OCI-LY7 (cell line): ENCODE data around the gene DDX54. TPM values are rescaled to one million over a fixed set of nuclear protein-coding genes. Genes with fewer than 3 reads are reported as not detected.

ENCODE experiments used
- BruUV-seq: library from RNA; stranded (reverse); fragments of 400-500 nt; replicated peaks from 2 replicates; lab custom pipeline; 2021; lab: Mats Ljungman, UMichigan
- CTCF ChIA-PET: fragments of 300-600 bp; sonication (Branson Sonifier 250); formaldehyde crosslinking; loops from one replicate; lab custom pipeline; 2022; ENCODE audit warnings: antibody characterized with exemption; ENCODE audit not compliant: unreplicated experiment; lab: Charles Lee
- POLR2A ChIA-PET: fragments of 300-600 bp; sonication (Branson Sonifier 250); formaldehyde crosslinking; loops from one replicate; lab custom pipeline; 2022; ENCODE audit warnings: antibody characterized with exemption; lab: Charles Lee
- DNase-seq: peaks from one replicate; pipeline ENCODE4 v3.0.0-alpha.2; 2015; ENCODE audit warnings: low spot score
- H2AFZ ChIP-seq: fragments of 200-600 bp; sonication (generic), shearing (Covaris generic); 2 replicates; pipeline ENCODE4 v1.6.1; 2014; ENCODE audit warnings: mild to moderate bottlenecking, antibody characterized with exemption, low read length, moderate library complexity
- H3K27ac ChIP-seq: fragments of 200-600 bp; sonication (generic); 2 replicates; pipeline ENCODE4 v1.5.1; 2014; ENCODE audit warnings: mixed run types, low read depth, mild to moderate bottlenecking, moderate library complexity, low read length, inconsistent platforms; ENCODE audit not compliant: poor library complexity, severe bottlenecking
- H3K36me3 ChIP-seq: fragments of 200-600 bp; sonication (generic); 2 replicates; pipeline ENCODE4 v1.6.1; 2014; ENCODE audit warnings: mild to moderate bottlenecking, antibody characterized with exemption, low read length, moderate library complexity, mixed read lengths; ENCODE audit not compliant: insufficient read depth
- H3K4me1 ChIP-seq: fragments of 200-600 bp; sonication (generic); 2 replicates; pipeline ENCODE4 v1.5.1; 2014; ENCODE audit warnings: mild to moderate bottlenecking, low read length; ENCODE audit not compliant: insufficient read depth, poor library complexity, severe bottlenecking
- H3K4me2 ChIP-seq: fragments of 200-600 bp; sonication (generic); 2 replicates; pipeline ENCODE4 v1.6.1; 2014; ENCODE audit warnings: mild to moderate bottlenecking, low read length
- H3K4me3 ChIP-seq: fragments of 200-600 bp; sonication (generic); 2 replicates; pipeline ENCODE4 v1.5.1; 2014; ENCODE audit warnings: mild to moderate bottlenecking, low read depth, low read length; ENCODE audit not compliant: poor library complexity, severe bottlenecking
- H3K79me2 ChIP-seq: fragments of 200-600 bp; sonication (generic); 2 replicates; pipeline ENCODE4 v1.6.1; 2016; ENCODE audit warnings: low read depth, mild to moderate bottlenecking, low read length, moderate library complexity, mixed read lengths; ENCODE audit not compliant: insufficient read depth
- H3K9me2 ChIP-seq: fragments of 200-600 bp; sonication (generic); 2 replicates; pipeline ENCODE4 v1.6.1; 2016; ENCODE audit warnings: mild to moderate bottlenecking, low read length, mixed read lengths; ENCODE audit not compliant: insufficient read depth
- H3K9me3 ChIP-seq: fragments of 200-600 bp; sonication (generic); 2 replicates; pipeline ENCODE4 v1.6.1; 2014; ENCODE audit warnings: mild to moderate bottlenecking, mixed run types, low read length, mixed read lengths
- H4K20me1 ChIP-seq: fragments of 200-600 bp; sonication (generic); 2 replicates; pipeline ENCODE4 v1.6.1; 2014; ENCODE audit warnings: mild to moderate bottlenecking, antibody characterized with exemption, low read length, moderate library complexity, mixed read lengths; ENCODE audit not compliant: insufficient read depth
- EZH2phosphoT487 ChIP-seq: fragments of 200-600 bp; sonication (generic); IDR thresholded peaks from 2 replicates; pipeline ENCODE4 v1.6.1; 2018; ENCODE audit warnings: low read depth, borderline replicate concordance, mild to moderate bottlenecking, mixed run types, antibody characterized with exemption, low read length, moderate library complexity, mixed read lengths
- intact Hi-C: fragments of 100-400 bp; cut with micrococcal nuclease; formaldehyde crosslinking; loops from one replicate; pipeline ENCODE4 v1.10.0; 2022; ENCODE audit not compliant: unreplicated experiment
- total RNA-seq, 2 experiments: library from RNA; depleted of rRNA in 1 of 2; stranded (reverse); fragments of >200 nt in 1 of 2; shearing (Covaris generic) in 1 of 2; gene quantifications; 2 replicates each; pipeline ENCODE4 v1.2.3, GENCODE V29; 2014 to 2022
- TF ChIP-seq, protein P1 (sequence below): fragments of 200-600 bp; sonication (generic); conservative IDR thresholded peaks from 2 replicates; pipeline ENCODE4 v1.5.1; 2014; ENCODE audit warnings: mild to moderate bottlenecking, antibody characterized with exemption, low read length, moderate library complexity, mixed read lengths

The DDX54 gene
- total RNA-seq, 2 experiments from 2014 or later, result 87.2 to 145 TPM

DNA sequence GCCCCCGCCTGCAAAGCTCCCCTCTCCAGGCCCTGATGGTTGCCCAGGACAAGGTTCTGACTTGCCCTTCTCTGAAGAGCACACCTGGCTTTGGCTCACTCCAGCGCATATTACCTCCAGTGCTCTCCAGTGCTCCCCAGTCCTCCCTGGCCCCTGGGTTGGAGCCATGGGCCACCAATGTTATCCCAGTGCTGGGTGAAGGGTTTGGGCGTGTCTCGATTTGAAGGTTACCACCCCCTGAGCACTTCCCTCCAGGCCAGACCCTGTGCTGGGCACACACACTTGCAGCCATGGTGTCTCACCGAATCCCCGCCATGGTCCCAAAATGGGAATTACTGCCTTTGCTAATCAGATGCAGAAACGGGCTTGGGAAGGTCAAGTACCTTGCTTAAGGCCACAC lies 11.3 kb upstream of the DDX54 start:
- no peak overlapping the region for H3K4me2 ChIP-seq
- H3K4me3 ChIP-seq, result no peak overlapping the region
- H3K79me2 ChIP-seq, result no peaks in the 10 kb centered on the region
- POLR2A ChIA-PET, result interaction anchor here (1.0 to 1.7 kb wide), 3 partner anchors 11 to 29 kb away, joined by 3 to 4 read pairs (median 4); no protein-coding TSS in a partner anchor
- no peak for TF ChIP-seq EZH2phosphoT487
- TF ChIP-seq, protein P1, sequence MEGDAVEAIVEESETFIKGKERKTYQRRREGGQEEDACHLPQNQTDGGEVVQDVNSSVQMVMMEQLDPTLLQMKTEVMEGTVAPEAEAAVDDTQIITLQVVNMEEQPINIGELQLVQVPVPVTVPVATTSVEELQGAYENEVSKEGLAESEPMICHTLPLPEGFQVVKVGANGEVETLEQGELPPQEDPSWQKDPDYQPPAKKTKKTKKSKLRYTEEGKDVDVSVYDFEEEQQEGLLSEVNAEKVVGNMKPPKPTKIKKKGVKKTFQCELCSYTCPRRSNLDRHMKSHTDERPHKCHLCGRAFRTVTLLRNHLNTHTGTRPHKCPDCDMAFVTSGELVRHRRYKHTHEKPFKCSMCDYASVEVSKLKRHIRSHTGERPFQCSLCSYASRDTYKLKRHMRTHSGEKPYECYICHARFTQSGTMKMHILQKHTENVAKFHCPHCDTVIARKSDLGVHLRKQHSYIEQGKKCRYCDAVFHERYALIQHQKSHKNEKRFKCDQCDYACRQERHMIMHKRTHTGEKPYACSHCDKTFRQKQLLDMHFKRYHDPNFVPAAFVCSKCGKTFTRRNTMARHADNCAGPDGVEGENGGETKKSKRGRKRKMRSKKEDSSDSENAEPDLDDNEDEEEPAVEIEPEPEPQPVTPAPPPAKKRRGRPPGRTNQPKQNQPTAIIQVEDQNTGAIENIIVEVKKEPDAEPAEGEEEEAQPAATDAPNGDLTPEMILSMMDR, result no peak
- H4K20me1 ChIP-seq, result no peaks in the 10 kb centered on the region
- H3K4me1 ChIP-seq, result peaks cover 49% of the 10 kb centered on the region
- no peaks in the 10 kb centered on the region for H3K9me2 ChIP-seq
- peak overlapping the region; percentile 65 for H3K27ac ChIP-seq
- H3K9me3 ChIP-seq, result no peaks in the 10 kb centered on the region
- H2AFZ ChIP-seq, result no peak overlapping the region
- peaks cover 61% of the 10 kb centered on the region for H3K36me3 ChIP-seq
- intact Hi-C loops, result loop anchor here (5.0 to 10.0 kb wide), 4 partner anchors 78 to 226 kb away; partner anchors contain the start of gene SDSL
- DNase-seq, result no peak
- no TSS peak for BruUV-seq
- CTCF ChIA-PET, result no interaction called here

DNA sequence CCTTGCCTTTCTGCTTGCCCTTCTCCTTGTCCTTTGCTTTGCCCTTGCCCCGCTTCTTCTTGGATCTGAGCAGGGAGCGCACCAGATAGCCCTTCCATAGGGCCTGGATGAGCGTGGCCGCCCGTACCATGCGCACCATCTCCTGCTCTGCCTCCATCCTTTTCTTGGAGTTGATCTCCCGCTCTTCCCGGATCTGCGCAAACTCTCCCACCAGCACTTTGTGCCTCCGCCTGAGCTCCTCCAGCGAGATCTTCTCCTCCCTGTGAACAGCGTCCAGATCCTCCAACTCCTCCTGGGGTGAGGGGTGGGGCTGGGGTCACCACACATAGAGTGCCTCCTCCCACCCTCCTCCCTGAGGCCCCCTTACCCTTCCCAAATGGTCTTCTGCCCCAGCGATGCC lies 10.3 kb upstream of the DDX54 start:
- Histone ChIP-seq H3K79me2 (peaks cover 3% of the 10 kb centered on the region; the same call in 1 of the 2 replicates), H3K36me3 (peaks cover 66% of the 10 kb centered on the region), H2AFZ (no peak overlapping the region), H3K4me2 (no peak overlapping the region), H3K9me2 (no peaks in the 10 kb centered on the region), H4K20me1 (no peaks in the 10 kb centered on the region), H3K4me1 (peaks cover 42% of the 10 kb centered on the region), H3K9me3 (no peaks in the 10 kb centered on the region), H3K4me3 (no peak overlapping the region), H3K27ac (no peak overlapping the region)
- ChIA-PET POLR2A (interaction anchor here (1.2 to 1.7 kb wide), 2 partner anchors 30 to 32 kb away, joined by 4 to 5 read pairs; no protein-coding TSS in a partner anchor), CTCF (no interaction called here)
- intact Hi-C loops, result loop anchor here (5.0 to 10.0 kb wide), 4 partner anchors 79 to 227 kb away; partner anchors contain the start of gene SDSL
- no peak for TF ChIP-seq EZH2phosphoT487
- TF ChIP-seq, protein P1, result no peak
- DNase-seq, result no peak
- no TSS peak for BruUV-seq

GRCh38 chr12:113194971-113195391 lies 9.7 kb upstream of the DDX54 start:
- Histone ChIP-seq H3K27ac (peak overlapping the region; percentile 39), H3K36me3 (peaks cover 69% of the 10 kb centered on the region), H3K4me1 (peaks cover 44% of the 10 kb centered on the region), H3K79me2 (peaks cover 7% of the 10 kb centered on the region; the same call in 1 of the 2 replicates), H3K4me2 (no peak overlapping the region), H2AFZ (no peak overlapping the region), H3K9me3 (no peaks in the 10 kb centered on the region), H3K4me3 (no peak overlapping the region), H4K20me1 (no peaks in the 10 kb centered on the region), H3K9me2 (no peaks in the 10 kb centered on the region)
- DNase-seq, result no peak
- POLR2A ChIA-PET, result interaction anchor here (0.6 to 1.7 kb wide), 3 partner anchors 30 to 129 kb away, joined by 3 to 5 read pairs (median 4); no protein-coding TSS in a partner anchor
- BruUV-seq, result no TSS peak
- intact Hi-C loops, result loop anchor here (5.0 to 10.0 kb wide), 4 partner anchors 80 to 227 kb away; partner anchors contain the start of gene SDSL
- CTCF ChIA-PET, result interaction anchor here (0.6 kb wide), 1 partner anchor 202 kb away, joined by 3 read pairs; no protein-coding TSS in a partner anchor
- TF ChIP-seq EZH2phosphoT487, result no peak
- TF ChIP-seq, protein P1, result no peak
